ENCODE results near the gene ARHGAP11A. TPM values are rescaled to one million over a fixed set of nuclear protein-coding genes. Genes with fewer than 3 reads are reported as not detected.

Gene ARHGAP11A
- total RNA-seq, 4 donors from 2014 or later: 1.1 to 6.7 (median 2.5) TPM

- no peak for DNase-seq (ENCODE audit: low spot score)
- no peak for TF ChIP-seq CTCF (IDR thresholded peaks at IDR 0.05)
- ATAC-seq (ENCODE audit: low FRiP score): no peak
These were observed 56.3 kb downstream of the ARHGAP11A start for GRCh38 chr15:32671339-32672325.

GRCh38 chr15:32674681-32675080 is 59.4 kb downstream of the ARHGAP11A start:
- DNase-seq (ENCODE audit: low spot score) (no peak), ATAC-seq (ENCODE audit: low FRiP score) (no peak)
- TF ChIP-seq CTCF (IDR thresholded peaks at IDR 0.05): no peak

- no peak for DNase-seq (ENCODE audit: low spot score)
- no peak for TF ChIP-seq CTCF (IDR thresholded peaks at IDR 0.05)
- no peak for ATAC-seq (ENCODE audit: low FRiP score)
These were observed 60.2 kb downstream of the ARHGAP11A start for GRCh38 chr15:32675466-32675865.

GRCh38 chr15:32676169-32676568 is 60.9 kb downstream of the ARHGAP11A start:
- ATAC-seq (ENCODE audit: low FRiP score) (no peak), DNase-seq (ENCODE audit: low spot score) (no peak)
- TF ChIP-seq CTCF (IDR thresholded peaks at IDR 0.05): no peak

GRCh38 chr15:32677238-32677750 is 62.0 kb downstream of the ARHGAP11A start:
- no peak for TF ChIP-seq CTCF (IDR thresholded peaks at IDR 0.05)
- DNase-seq (ENCODE audit: low spot score) (no peak), ATAC-seq (ENCODE audit: low FRiP score) (no peak)

GRCh38 chr15:32679298-32679690 is 64.0 kb downstream of the ARHGAP11A start:
- ATAC-seq (ENCODE audit: low FRiP score) (no peak), DNase-seq (ENCODE audit: low spot score) (no peak)
- no peak for TF ChIP-seq CTCF (IDR thresholded peaks at IDR 0.05)

All from omental fat pad (tissue), 4 donors.